Measurements from ENCODE around the gene FKBP8.

Gene FKBP8

GRCh38 chr19:18483119-18483890, 60.1 kb downstream of the FKBP8 start:
- no peak overlapping the region for H3K4me3 ChIP-seq (replicated peaks; ENCODE audit: low read depth, low read length)
- TF ChIP-seq, protein P1, sequence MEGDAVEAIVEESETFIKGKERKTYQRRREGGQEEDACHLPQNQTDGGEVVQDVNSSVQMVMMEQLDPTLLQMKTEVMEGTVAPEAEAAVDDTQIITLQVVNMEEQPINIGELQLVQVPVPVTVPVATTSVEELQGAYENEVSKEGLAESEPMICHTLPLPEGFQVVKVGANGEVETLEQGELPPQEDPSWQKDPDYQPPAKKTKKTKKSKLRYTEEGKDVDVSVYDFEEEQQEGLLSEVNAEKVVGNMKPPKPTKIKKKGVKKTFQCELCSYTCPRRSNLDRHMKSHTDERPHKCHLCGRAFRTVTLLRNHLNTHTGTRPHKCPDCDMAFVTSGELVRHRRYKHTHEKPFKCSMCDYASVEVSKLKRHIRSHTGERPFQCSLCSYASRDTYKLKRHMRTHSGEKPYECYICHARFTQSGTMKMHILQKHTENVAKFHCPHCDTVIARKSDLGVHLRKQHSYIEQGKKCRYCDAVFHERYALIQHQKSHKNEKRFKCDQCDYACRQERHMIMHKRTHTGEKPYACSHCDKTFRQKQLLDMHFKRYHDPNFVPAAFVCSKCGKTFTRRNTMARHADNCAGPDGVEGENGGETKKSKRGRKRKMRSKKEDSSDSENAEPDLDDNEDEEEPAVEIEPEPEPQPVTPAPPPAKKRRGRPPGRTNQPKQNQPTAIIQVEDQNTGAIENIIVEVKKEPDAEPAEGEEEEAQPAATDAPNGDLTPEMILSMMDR (IDR thresholded peaks at IDR 0.05; ENCODE audit: low read depth, low read length, missing control alignments): no peak
- DNase-seq (ENCODE audit: extremely low read depth, low read depth): no peak

Data from HFF-Myc (cell line).